Panc1 (cell line): ENCODE measurements around the gene NDUFS4. TPM values are rescaled to one million over a fixed set of nuclear protein-coding genes. Genes with fewer than 3 reads are reported as not detected.

Experiments
- ATAC-seq: fragments of 200-7000 bp; cut with Tn5 transposase; 2 replicates; pipeline ENCODE4 v1.9.1; 2020; ENCODE audit warnings: mild to moderate bottlenecking, moderate library complexity
- BruUV-seq: library from RNA; stranded (reverse); fragments of 400-500 nt; replicated peaks from 2 replicates; lab custom pipeline; 2021; lab: Mats Ljungman, UMichigan
- CTCF ChIA-PET: fragments of 300-600 bp; sonication (Branson Sonifier 250); formaldehyde crosslinking; loops from one replicate; lab custom pipeline; 2022; ENCODE audit warnings: antibody characterized with exemption; lab: Charles Lee
- POLR2A ChIA-PET: fragments of 300-600 bp; sonication (Branson Sonifier 250); formaldehyde crosslinking; loops from one replicate; lab custom pipeline; 2022; ENCODE audit warnings: antibody characterized with exemption; lab: Charles Lee
- DNase-seq: peaks from one replicate; pipeline ENCODE4 v3.0.0-alpha.2; 2010; ENCODE audit warnings: low read depth, low spot score
- H3K27ac ChIP-seq: 2 replicates; pipeline ENCODE4 v1.5.1; 2011; ENCODE audit warnings: mild to moderate bottlenecking, low read length, inconsistent platforms
- H3K27me3 ChIP-seq: fragments of 200-500 bp; sonication (Bioruptor generic); 2 replicates; pipeline ENCODE4 v1.6.0; 2014; ENCODE audit warnings: low read length, inconsistent platforms; ENCODE audit not compliant: control insufficient read depth, insufficient read depth
- H3K36me3 ChIP-seq: fragments of 200-500 bp; sonication (Bioruptor generic); 2 replicates; pipeline ENCODE4 v1.5.1; 2014; ENCODE audit warnings: inconsistent platforms, mild to moderate bottlenecking, low read length, moderate library complexity; ENCODE audit not compliant: control insufficient read depth, insufficient read depth
- H3K4me1 ChIP-seq: 2 replicates; pipeline ENCODE4 v1.5.1; 2011; ENCODE audit warnings: inconsistent platforms, mild to moderate bottlenecking, low read length, moderate library complexity; ENCODE audit not compliant: control insufficient read depth, insufficient read depth
- H3K4me3 ChIP-seq, 2 experiments: 2 replicates each; pipeline ENCODE4 v1.5.1; 2011 to 2012; ENCODE audit warnings: low read depth in 2 of 2, low read length in 2 of 2, mild to moderate bottlenecking in 2 of 2, inconsistent platforms in 1 of 2, moderate library complexity in 1 of 2
- H3K9me3 ChIP-seq: fragments of 200-500 bp; sonication (Bioruptor generic); 2 replicates; pipeline ENCODE4 v1.5.1; 2014; ENCODE audit warnings: low read depth, mild to moderate bottlenecking, inconsistent platforms, low read length, moderate library complexity; ENCODE audit not compliant: control insufficient read depth, insufficient read depth
- POLR2AphosphoS5 ChIP-seq: IDR thresholded peaks from 2 replicates; pipeline ENCODE4 v1.6.1; 2012; ENCODE audit warnings: mild to moderate bottlenecking, low read depth, low read length, moderate library complexity
- SIN3A ChIP-seq: IDR thresholded peaks from 2 replicates; pipeline ENCODE4 v1.6.1; 2012; ENCODE audit warnings: low read depth, mild to moderate bottlenecking, low read length, moderate library complexity, borderline replicate concordance; ENCODE audit not compliant: insufficient read depth
- TCF7L2 ChIP-seq: IDR thresholded peaks from 2 replicates; pipeline ENCODE4 v1.6.1; 2011; ENCODE audit warnings: mild to moderate bottlenecking, low read depth, low read length, inconsistent platforms
- in situ Hi-C: cut with HindIII; loops from 2 replicates; pipeline ENCODE4 v1.10.0; 2016; ENCODE audit warnings: low sequenced_read_pairs, low pct_unique_long_range_greater_than_20kb
- intact Hi-C: fragments of 100-400 bp; cut with micrococcal nuclease; formaldehyde crosslinking; loops from one replicate; pipeline ENCODE4 v1.10.0; 2022; ENCODE audit not compliant: unreplicated experiment
- total RNA-seq: library from RNA; stranded (reverse); gene quantifications from one replicate; pipeline ENCODE4 v1.2.1, GENCODE V29; 2021; ENCODE audit not compliant: unreplicated experiment
- TF ChIP-seq, protein P1 (sequence below): fragments of 450-650 bp; IDR thresholded peaks from 2 replicates; pipeline ENCODE4 v1.5.1; 2017; ENCODE audit warnings: mild to moderate bottlenecking
- TF ChIP-seq, protein P2 (sequence below), 2 experiments: IDR thresholded peaks; 2 replicates each; pipeline ENCODE4 v1.6.1; 2011 to 2012; ENCODE audit warnings: low read depth in 2 of 2, control low read depth in 1 of 2, low read length in 1 of 2, mild to moderate bottlenecking in 1 of 2, moderate library complexity in 1 of 2; ENCODE audit not compliant: insufficient read depth in 1 of 2

Gene NDUFS4
- total RNA-seq, 1 experiment from 2014 or later = 86.2 TPM

DNA sequence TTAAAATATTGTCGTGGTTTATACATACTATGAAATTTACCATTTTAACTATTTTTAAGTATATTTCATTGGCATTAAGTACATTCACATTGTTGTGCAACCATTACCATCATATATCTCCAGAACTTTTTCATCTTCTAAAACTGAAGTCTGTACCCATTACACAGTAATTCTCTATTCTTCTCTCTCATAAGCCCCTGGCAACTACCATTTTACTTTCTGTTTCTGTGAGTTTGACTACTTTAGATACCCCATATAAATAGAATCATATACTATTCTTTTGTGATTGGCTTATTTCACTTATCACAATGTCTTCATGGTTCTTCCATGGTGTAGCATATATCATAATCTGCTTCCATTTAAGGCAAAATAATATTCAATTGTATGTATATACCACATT lies 30.3 kb downstream of the NDUFS4 start:
- no peak for DNase-seq
- no peak for ATAC-seq
- TF ChIP-seq SIN3A (no peak), TCF7L2 (no peak), POLR2AphosphoS5 (no peak)
- TF ChIP-seq, protein P1, sequence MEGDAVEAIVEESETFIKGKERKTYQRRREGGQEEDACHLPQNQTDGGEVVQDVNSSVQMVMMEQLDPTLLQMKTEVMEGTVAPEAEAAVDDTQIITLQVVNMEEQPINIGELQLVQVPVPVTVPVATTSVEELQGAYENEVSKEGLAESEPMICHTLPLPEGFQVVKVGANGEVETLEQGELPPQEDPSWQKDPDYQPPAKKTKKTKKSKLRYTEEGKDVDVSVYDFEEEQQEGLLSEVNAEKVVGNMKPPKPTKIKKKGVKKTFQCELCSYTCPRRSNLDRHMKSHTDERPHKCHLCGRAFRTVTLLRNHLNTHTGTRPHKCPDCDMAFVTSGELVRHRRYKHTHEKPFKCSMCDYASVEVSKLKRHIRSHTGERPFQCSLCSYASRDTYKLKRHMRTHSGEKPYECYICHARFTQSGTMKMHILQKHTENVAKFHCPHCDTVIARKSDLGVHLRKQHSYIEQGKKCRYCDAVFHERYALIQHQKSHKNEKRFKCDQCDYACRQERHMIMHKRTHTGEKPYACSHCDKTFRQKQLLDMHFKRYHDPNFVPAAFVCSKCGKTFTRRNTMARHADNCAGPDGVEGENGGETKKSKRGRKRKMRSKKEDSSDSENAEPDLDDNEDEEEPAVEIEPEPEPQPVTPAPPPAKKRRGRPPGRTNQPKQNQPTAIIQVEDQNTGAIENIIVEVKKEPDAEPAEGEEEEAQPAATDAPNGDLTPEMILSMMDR = no peak
- TF ChIP-seq, protein P2, sequence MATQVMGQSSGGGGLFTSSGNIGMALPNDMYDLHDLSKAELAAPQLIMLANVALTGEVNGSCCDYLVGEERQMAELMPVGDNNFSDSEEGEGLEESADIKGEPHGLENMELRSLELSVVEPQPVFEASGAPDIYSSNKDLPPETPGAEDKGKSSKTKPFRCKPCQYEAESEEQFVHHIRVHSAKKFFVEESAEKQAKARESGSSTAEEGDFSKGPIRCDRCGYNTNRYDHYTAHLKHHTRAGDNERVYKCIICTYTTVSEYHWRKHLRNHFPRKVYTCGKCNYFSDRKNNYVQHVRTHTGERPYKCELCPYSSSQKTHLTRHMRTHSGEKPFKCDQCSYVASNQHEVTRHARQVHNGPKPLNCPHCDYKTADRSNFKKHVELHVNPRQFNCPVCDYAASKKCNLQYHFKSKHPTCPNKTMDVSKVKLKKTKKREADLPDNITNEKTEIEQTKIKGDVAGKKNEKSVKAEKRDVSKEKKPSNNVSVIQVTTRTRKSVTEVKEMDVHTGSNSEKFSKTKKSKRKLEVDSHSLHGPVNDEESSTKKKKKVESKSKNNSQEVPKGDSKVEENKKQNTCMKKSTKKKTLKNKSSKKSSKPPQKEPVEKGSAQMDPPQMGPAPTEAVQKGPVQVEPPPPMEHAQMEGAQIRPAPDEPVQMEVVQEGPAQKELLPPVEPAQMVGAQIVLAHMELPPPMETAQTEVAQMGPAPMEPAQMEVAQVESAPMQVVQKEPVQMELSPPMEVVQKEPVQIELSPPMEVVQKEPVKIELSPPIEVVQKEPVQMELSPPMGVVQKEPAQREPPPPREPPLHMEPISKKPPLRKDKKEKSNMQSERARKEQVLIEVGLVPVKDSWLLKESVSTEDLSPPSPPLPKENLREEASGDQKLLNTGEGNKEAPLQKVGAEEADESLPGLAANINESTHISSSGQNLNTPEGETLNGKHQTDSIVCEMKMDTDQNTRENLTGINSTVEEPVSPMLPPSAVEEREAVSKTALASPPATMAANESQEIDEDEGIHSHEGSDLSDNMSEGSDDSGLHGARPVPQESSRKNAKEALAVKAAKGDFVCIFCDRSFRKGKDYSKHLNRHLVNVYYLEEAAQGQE (IDR thresholded peaks at IDR 0.05; ENCODE audit: insufficient read depth in 1 of 2, low read depth in 2 of 2, low read length in 1 of 2) = no peak
- Histone ChIP-seq H3K4me1 (no peaks in the 10 kb centered on the region), H3K36me3 (no peaks in the 10 kb centered on the region), H3K27ac (no peak overlapping the region), H3K4me3 (no peak overlapping the region), H3K27me3 (no peaks in the 10 kb centered on the region), H3K9me3 (no peaks in the 10 kb centered on the region)
- in situ Hi-C loops (no loop called here), intact Hi-C loops (no loop called here)
- ChIA-PET POLR2A (no interaction called here), CTCF (no interaction called here)
- BruUV-seq = no TSS peak

DNA sequence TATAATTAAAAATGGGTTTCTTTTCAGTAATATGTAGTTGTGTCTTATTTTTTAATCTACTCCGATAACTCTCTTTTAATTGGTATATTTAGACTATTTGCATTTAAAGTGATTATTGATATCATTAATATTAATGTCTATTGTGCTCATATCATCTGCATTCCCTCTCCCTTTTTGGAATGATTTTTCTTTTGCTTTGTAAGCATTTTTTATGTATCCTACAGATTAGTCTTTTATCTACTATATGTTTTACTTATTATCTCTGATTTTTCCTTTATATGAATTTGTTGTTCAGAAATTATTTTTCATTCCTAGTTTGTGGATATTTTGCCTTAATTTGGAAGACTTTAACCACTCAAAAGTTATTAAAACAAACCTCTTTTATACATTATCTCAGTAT lies 34.0 kb downstream of the NDUFS4 start:
- intact Hi-C loops (no loop called here), in situ Hi-C loops (no loop called here)
- no TSS peak for BruUV-seq
- Histone ChIP-seq H3K27ac (no peak overlapping the region), H3K4me3 (no peak overlapping the region), H3K9me3 (no peaks in the 10 kb centered on the region), H3K36me3 (no peaks in the 10 kb centered on the region), H3K27me3 (no peaks in the 10 kb centered on the region), H3K4me1 (no peaks in the 10 kb centered on the region)
- ChIA-PET CTCF (no interaction called here), POLR2A (no interaction called here)
- no peak for DNase-seq
- no peak for TF ChIP-seq SIN3A
- no peak for TF ChIP-seq POLR2AphosphoS5
- TF ChIP-seq, protein P2 (IDR thresholded peaks at IDR 0.05; ENCODE audit: insufficient read depth in 1 of 2, low read depth in 2 of 2, low read length in 1 of 2) = no peak
- TF ChIP-seq TCF7L2 = no peak
- TF ChIP-seq, protein P1 = no peak
- ATAC-seq = no peak
